ENCODE results near the gene CHCHD6.

CHCHD6 gene

GRCh38 chr3:126946405-126946804 lies 242.4 kb downstream of the CHCHD6 start:
- DNase-seq = no peak

- DNase-seq = no peak
These were observed 243.4 kb downstream of the CHCHD6 start for GRCh38 chr3:126947429-126947828.

DNA sequence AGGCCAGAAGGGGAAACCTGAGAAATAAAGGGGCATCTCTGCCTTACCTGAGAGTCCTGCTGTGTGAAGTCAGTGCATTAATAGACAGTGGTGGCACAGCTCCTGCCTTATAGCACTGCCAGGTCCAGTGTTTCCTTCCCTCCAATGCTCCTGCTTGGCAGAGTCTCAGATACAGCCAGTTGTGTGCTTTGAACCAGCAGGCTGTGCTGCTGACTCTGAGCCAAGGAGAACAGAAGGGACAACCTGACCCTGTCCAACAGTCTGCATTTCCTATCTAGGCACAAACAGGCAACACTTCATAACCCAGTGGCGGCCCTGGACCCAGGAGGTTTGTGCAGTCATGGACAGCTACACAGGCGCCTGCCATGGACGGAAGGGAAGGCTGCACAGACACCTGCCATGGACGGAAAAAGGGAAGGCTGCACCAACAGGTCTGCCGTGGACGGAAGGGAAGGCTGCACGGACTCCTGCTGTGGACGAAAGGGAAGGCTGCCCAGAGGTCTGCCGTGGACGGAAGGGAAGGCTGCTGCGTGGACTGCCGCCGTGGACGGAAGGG lies 245.0 kb downstream of the CHCHD6 start:
- DNase-seq = no peak

DNA sequence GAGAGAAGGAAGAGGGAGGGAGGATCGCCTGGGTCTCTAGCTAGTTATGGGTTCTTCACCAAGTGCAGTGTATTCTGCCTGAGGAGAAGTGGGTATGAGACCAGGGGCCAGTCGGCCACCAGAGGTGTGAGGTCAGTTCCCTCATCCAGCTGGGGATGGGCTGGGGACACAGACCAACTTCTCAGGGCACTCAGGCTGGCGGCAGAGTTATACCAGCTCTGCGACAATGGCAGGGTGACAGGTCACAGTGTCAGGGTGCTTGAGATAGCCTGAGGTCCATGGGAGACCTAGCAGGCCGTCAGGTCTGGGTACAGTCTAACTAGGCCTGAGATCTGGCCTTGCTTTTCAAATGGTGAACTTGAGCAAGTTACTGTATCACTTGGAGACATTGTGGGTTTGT lies 247.5 kb downstream of the CHCHD6 start:
- DNase-seq = no peak

DNA sequence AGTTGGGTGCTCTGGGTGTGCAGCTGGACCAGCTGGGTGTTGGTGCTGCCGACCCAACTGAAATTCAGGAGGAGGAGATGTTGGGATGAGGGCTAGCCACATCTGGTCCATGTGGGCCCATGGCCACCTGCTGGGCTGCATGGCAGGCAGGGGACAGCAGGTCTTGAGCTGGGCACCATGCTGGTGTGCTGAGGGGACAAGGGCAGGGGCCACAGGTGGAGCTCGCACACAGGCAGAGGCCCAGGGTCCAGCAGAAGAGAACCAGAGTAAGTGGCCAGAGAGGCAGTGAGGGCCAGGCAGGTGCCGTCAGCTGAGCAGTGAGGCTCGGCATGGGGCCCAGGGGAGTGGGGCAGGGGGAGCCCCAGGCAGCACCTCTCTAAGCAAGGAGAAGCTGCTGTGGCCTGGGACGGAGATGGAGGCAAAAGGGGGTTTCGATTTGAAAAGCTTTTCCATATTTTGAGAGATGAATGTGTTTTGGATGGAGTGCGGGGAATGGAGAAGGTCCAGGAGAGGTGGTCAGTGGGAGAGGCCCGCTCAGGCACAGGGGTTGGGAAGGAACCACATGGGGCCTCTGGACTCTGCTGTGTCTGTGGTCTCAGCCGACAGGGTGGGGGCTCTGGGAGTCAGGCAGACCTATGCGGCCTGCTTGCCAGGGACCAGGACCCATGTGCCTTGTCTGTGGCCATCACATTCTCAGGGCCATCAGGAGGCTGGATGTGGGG lies 248.4 kb downstream of the CHCHD6 start:
- DNase-seq = no peak

DNA sequence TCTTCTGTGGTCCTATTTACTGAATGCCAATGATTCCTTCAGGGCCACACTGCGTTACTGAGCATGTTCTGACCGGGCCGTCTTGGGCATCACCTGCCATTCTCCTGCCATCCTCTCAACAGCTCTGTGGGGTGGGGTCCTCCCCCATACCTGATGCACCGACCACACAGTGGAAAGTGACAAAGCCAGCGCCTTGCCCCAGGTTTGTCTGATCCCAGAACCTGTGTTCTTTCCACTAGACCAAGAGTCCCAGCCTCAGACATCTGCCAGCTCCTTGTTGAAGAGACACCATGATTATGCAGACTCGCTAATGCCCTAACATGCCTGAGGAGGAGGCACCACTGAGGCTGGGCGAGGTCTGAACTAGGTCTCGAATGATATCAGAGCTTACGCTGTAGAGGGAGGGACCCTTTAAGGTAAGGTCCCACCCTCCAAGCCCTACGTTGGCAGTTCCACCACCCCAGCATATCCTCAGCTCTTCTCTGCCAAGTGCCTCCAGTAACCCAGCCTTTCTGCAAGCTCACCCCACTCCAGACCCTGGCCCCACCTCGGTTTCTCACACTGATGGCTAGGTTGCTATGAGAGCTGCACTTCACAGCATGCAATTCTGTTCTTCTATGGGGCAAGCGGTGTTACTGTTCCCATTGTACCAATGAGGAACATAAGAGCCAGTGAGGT lies 249.1 kb downstream of the CHCHD6 start:
- DNase-seq = no peak

- DNase-seq = no peak
These were observed 250.3 kb downstream of the CHCHD6 start for GRCh38 chr3:126954141-126954842.

- DNase-seq = no peak
These were observed 251.2 kb downstream of the CHCHD6 start for GRCh38 chr3:126955004-126955790.

- no peak for DNase-seq
These were observed 252.3 kb downstream of the CHCHD6 start for GRCh38 chr3:126956361-126956760.

DNA sequence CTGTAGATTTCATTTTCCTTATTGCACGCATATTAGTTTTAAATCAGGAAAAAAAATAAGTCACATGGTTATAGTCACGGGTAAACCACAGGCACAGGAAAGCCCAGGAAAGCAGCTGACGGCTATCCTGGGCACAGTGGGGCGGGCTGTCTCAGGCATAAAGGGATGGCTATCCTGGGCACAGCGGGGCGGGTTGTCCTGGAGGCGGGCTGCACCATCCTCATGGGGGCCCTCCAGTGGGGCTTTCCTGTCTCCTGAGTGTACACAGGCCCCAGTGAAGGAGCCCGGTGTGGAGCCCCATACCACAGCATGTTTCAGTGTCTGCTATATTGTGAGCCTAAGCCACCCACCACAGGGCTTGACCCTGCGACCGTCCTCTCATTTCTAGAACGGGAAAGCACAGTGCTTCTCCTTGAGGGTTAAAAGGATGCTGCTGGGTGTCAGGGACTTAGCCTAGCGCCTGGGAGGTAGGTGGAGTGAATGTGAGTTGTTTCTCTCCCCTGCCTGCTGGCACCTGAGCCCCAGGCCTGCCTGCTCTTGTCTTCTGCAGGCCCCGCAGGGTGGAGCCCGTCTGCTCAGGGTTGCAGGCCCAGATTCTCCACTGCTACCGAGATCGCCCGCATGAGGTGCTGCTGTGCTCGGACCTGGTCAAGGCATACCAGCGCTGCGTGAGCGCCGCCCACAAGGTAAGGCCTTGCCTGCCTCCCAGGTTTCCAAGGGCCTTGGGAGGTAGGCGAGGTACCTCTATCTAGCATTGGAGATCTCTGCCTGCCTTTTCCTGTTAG lies 253.0 kb downstream of the CHCHD6 start:
- no peak for DNase-seq

DNA sequence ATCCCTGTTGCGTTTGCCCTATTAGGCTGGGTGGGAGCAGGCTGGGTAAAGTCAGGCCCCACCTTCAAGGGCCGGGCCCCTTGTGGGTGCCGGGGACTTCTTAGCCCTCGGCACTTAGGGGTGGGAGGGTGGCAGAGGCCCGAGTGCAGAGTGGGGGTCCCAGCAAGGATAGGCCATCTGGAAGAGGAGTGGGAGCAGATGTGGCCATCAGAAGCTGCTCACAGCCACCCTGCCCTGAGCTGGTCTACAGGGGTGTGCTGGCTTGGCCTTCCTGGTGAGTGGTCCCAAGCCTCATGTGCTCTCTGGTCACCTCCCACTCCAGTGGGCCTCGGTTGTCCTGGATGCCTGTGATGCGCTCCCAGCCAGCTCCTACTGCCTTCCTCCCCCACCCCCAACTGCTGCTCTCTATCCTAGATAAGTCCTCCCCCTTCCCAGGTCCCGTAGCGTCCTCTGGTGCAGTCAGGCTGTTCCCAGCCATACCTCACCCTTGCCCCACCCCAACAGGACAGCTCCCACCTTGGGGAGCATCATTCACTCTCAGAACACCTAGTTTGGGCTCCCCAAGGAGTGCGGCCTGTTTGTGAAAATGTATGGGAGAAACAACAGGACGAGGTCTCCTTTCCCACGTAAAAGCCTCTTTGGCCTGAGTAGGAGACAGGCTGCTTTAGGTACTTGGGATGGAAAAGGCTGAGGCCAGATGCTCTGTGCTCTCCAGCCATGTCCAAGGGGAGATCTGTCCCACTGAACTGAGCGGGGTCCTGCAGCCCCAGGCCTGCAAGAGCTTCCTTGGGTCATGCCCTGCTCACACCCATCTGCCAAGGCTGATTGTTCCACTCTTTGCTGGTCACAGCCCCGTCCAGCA lies 254.0 kb downstream of the CHCHD6 start:
- DNase-seq = no peak

GRCh38 chr3:126958638-126959085 lies 254.6 kb downstream of the CHCHD6 start:
- no peak for DNase-seq

- DNase-seq = no peak
These were observed 255.3 kb downstream of the CHCHD6 start for GRCh38 chr3:126959136-126959920.

DNA sequence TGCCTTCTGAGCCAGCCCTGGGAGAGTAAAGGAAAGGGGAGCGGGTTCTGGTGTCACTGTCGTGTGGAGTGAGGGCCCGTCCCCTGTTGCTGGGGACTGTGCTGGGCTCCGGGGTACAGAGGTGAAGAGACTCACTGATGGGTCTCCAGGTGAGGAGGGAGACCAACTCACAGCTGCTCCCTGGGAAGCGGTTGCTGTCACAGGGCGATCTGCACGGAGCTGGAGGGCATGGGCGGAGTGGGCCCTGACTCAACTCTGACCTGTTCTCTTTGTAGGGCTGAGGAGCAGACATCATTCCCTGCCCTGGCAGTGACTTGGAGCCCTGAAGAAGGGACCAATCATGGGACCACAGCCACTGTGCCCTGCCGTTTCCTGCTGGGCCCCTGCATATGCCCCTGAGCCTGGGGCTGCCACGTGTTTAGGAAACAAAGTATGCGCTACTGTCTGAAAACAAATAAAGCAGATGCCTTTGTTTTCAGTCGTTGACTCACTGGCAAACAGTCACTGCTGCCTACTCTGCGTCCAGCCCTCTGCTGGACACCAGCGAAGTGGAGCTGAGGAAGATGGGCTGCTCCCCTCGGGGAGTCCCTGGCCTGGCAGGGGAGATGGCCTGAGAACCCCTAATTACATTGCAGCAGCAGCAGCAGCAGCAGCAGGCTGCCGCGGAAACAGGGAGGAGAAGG lies 256.0 kb downstream of the CHCHD6 start:
- no peak for DNase-seq

- DNase-seq = no peak
These were observed 256.6 kb downstream of the CHCHD6 start for GRCh38 chr3:126960604-126960995.

DNA sequence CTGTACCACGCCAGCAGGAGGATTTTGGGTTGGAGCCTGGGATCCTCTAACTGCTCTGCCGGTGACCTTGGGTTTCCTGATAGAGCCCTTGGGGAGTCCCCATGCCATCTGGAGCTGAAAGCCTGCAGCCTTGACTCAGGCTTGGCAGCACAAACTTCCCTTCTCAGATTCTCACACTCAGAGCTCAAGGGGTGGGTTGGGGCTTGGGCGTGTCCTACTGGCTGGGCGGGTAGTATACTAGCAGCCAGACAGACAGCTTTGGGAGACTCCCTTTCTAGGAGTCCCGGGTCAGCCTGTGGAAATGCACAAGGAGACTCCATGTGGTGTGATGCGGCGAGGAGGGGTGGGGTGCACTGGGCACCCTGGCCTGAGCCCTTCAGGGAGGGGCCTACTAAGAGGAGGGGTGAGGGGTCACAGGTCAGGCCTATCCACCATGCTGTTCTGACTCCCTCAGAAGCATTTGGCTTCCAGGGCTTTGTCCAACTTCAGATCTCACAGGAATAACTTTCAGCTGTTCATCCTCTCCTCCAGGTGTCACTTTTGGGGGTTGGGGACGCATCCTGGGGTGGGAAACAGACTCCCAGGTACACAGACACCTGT lies 257.3 kb downstream of the CHCHD6 start:
- DNase-seq = no peak

DNA sequence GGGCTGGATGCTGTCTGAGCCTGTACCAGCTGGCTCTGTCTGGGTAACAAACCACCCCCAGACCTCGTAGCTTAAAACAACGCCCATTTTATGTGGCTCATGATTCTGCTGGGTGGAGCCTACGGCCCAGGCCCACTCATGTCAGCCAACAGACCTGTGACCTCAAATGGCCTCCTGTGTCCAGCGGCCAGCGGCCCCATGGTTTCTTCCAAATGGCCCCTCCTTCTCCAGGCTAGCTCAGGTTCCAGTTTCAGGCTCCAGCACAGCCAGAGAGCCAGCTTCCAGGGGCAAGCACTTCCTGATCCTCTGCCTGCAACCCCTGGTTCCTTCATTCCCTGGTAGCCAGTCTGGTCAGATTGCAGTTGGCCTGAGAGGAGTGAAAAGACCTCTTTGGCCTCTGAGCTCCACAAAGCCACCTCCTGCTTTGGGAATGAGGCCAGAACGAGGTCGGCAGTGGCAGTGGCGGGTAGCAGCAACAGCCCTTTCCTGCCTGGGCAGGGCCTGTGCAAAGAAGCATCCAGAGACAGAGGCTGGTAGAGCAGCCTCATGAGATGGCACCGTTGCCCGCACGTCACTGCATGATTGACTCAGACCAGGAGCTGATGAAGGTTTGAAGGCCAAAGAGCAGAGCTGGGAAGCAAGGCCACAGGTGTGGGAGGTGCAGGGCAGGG lies 257.9 kb downstream of the CHCHD6 start:
- DNase-seq = no peak

DNA sequence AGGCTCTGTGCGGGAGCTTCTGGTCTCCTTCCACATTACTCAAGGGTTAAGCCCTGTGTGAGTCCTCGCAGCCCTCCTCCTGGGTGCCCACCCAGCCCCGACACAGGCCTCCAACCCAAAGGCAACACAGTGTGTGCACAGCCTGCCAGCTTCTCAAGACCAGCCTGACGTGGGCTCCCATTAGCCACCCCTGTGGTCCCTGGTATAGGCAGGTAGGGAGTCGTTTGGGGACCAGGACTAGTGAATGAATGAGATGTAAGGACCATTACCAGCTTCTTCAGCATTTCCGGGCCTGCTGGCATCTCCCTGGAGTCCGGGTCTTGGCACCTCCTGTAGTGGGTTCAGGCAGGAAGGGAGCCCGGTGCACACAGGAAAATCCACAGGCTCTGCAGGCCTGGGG lies 258.7 kb downstream of the CHCHD6 start:
- DNase-seq = no peak
